Mesothelial cell of epicardium (in vitro differentiated cells): ENCODE measurements around the gene TUBA4B. TPM values are rescaled to one million over a fixed set of nuclear protein-coding genes. Genes with fewer than 3 reads are reported as not detected.

Experiments used
- DNase-seq, 2 experiments: peaks; one replicate each; pipeline ENCODE4 v3.0.0; 2021; ENCODE audit warnings: low spot score in 2 of 2; ENCODE audit not compliant: unreplicated experiment in 2 of 2
- H3K27ac Mint-ChIP-seq: 2 replicates; pipeline ENCODE4 v1.8.0; 2021; ENCODE audit warnings: mixed read lengths
- H3K27me3 Mint-ChIP-seq: 2 replicates; pipeline ENCODE4 v1.8.0; 2021; ENCODE audit warnings: low read depth, mixed read lengths
- H3K36me3 Mint-ChIP-seq: 2 replicates; pipeline ENCODE4 v1.8.0; 2021; ENCODE audit warnings: mixed read lengths
- H3K4me1 Mint-ChIP-seq: 2 replicates; pipeline ENCODE4 v1.8.0; 2021; ENCODE audit warnings: mixed read lengths
- H3K4me3 Mint-ChIP-seq: 2 replicates; pipeline ENCODE4 v1.8.0; 2021; ENCODE audit warnings: mild to moderate bottlenecking, moderate library complexity, mixed read lengths
- H3K9me3 Mint-ChIP-seq: 2 replicates; pipeline ENCODE4 v1.8.0; 2021; ENCODE audit warnings: mixed read lengths
- CTCF ChIP-seq: fragments of 200-600 bp; sonication (generic); IDR thresholded peaks from one replicate; pipeline ENCODE4 v1.5.0; 2021; ENCODE audit warnings: antibody characterized with exemption; ENCODE audit not compliant: unreplicated experiment
- total RNA-seq: library from RNA; stranded (reverse); gene quantifications from 3 replicates; pipeline ENCODE4 v1.2.1, GENCODE V29; 2021

Gene TUBA4B
- total RNA-seq, 1 donor from 2014 or later, result not detected

- H3K36me3 Mint-ChIP-seq, result no peaks in the 10 kb centered on the region
- peaks cover 21% of the 10 kb centered on the region for H3K4me1 Mint-ChIP-seq
- DNase-seq, result no peak
- H3K27ac Mint-ChIP-seq, result no peak overlapping the region
- peaks cover 7% of the 10 kb centered on the region for H3K27me3 Mint-ChIP-seq
- no peak overlapping the region for H3K4me3 Mint-ChIP-seq
- no peak for TF ChIP-seq CTCF
- H3K9me3 Mint-ChIP-seq, result no peaks in the 10 kb centered on the region
These were observed 19.3 kb downstream of the TUBA4B start for GRCh38 chr2:219272356-219272755.

GRCh38 chr2:219272995-219273394, 20.0 kb downstream of the TUBA4B start:
- H3K27me3 Mint-ChIP-seq, result peaks cover 7% of the 10 kb centered on the region
- H3K4me3 Mint-ChIP-seq, result no peak overlapping the region
- no peak overlapping the region for H3K27ac Mint-ChIP-seq
- TF ChIP-seq CTCF, result no peak
- no peaks in the 10 kb centered on the region for H3K9me3 Mint-ChIP-seq
- H3K4me1 Mint-ChIP-seq, result peaks cover 28% of the 10 kb centered on the region
- DNase-seq, result no peak
- H3K36me3 Mint-ChIP-seq, result no peaks in the 10 kb centered on the region

- no peak for DNase-seq
- Mint-ChIP-seq H3K4me1 (peaks cover 37% of the 10 kb centered on the region), H3K36me3 (no peaks in the 10 kb centered on the region), H3K27me3 (peaks cover 5% of the 10 kb centered on the region), H3K27ac (peak overlapping the region; percentile 97), H3K4me3 (no peak overlapping the region), H3K9me3 (no peaks in the 10 kb centered on the region)
- TF ChIP-seq CTCF, result no peak
These were observed 20.9 kb downstream of the TUBA4B start for GRCh38 chr2:219273937-219274336.

GRCh38 chr2:219274361-219274921, 21.4 kb downstream of the TUBA4B start:
- DNase-seq, result no peak
- H3K36me3 Mint-ChIP-seq, result no peaks in the 10 kb centered on the region
- H3K27ac Mint-ChIP-seq, result peak overlapping the region; percentile 97
- H3K4me3 Mint-ChIP-seq, result no peak overlapping the region
- no peak for TF ChIP-seq CTCF
- peaks cover 34% of the 10 kb centered on the region for H3K4me1 Mint-ChIP-seq
- peaks cover 5% of the 10 kb centered on the region for H3K27me3 Mint-ChIP-seq
- no peaks in the 10 kb centered on the region for H3K9me3 Mint-ChIP-seq

DNA sequence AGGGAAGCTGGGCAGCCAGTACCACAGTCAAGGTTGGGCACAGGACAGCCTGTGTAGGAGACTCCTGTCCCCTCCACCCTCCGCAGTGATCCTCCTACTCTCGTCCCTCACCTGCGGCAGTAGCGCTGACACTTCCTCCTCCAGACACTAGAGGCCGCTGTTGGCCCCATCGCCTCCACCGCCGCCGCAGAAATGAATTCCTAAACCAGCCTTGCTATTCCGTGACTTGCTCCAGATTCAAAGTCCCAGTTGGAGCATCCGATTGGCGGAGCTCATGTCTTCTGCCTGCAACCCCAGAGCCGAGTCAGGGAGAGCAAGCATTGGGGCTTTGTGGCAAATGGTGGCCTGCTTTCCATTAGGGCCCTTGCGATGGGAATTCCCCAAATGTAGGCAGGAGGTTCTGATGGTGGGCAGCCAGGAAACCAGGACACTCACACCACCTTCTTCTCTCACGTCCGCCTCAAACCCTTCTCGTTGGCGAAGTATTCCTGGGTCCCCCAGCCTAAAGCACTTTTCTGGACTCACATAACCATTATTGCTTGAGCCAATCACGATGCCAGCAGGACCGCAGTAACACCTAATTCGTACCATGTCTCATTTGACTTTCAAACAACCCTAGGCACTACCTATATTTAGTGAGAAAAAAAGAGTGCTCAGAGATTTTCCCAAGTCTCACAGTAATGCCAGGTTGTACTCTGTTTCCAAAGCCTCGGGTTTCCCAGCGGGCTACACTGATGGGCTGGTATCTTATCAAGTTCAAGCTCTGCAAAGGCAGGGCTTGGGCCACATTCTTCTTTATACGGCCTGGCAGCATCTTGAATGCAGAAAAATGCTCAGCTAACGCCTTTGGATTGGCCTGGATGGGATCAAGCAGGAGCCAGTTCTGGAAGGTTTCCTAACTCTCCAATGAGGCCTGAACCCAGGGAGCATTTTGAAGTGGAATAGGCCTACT, 24.9 kb downstream of the TUBA4B start:
- H3K4me3 Mint-ChIP-seq, result peak overlapping the region; percentile 85
- H3K27me3 Mint-ChIP-seq, result no peaks in the 10 kb centered on the region
- H3K4me1 Mint-ChIP-seq, result peaks cover 42% of the 10 kb centered on the region
- DNase-seq, result peak; percentile 63 to 92
- H3K27ac Mint-ChIP-seq, result peak overlapping the region; percentile 95
- peaks cover 3% of the 10 kb centered on the region for H3K36me3 Mint-ChIP-seq
- TF ChIP-seq CTCF, result peak; percentile 93
- no peaks in the 10 kb centered on the region for H3K9me3 Mint-ChIP-seq
